Stimulated activated naive CD8-positive, alpha-beta T cell treated with anti-CD3 and anti-CD28 coated beads, Interleukin-15, amount 100 ng/mL, for 72 hours (primary cell): ENCODE results near the gene SMG6.

Experiments
- ATAC-seq: fragments of 150-1000 bp; cut with Tn5 transposase; 2 replicates; pipeline ENCODE4 v1.10.0; 2021; ENCODE audit warnings: mild to moderate bottlenecking, moderate library complexity
- DNase-seq, 2 donors: peaks; one replicate each; pipeline ENCODE4 v3.0.0; 2021 to 2022
- H3K27ac Mint-ChIP-seq, 2 donors: one replicate each; pipeline ENCODE4 v1.8.0; 2022; ENCODE audit warnings: mild to moderate bottlenecking in 2 of 2, mixed read lengths in 2 of 2, moderate library complexity in 2 of 2
- H3K27me3 Mint-ChIP-seq: one replicate; pipeline ENCODE4 v1.8.0; 2022; ENCODE audit warnings: mixed read lengths
- H3K4me1 Mint-ChIP-seq: one replicate; pipeline ENCODE4 v1.8.0; 2022; ENCODE audit warnings: mild to moderate bottlenecking, mixed read lengths
- H3K4me3 Mint-ChIP-seq, 2 donors: one replicate each; pipeline ENCODE4 v1.8.0; 2022; ENCODE audit warnings: mild to moderate bottlenecking in 2 of 2, mixed read lengths in 2 of 2, moderate library complexity in 1 of 2
- H3K9me3 Mint-ChIP-seq, 2 donors: one replicate each; pipeline ENCODE4 v1.8.0; 2022; ENCODE audit warnings: mixed read lengths in 2 of 2

SMG6 gene

GRCh38 chr17:2303204-2304188, at the start of gene SMG6, which contains the start of gene SRR:
Gene SMG6 (minus strand): TSS chr17:2303785. CDS start chr17:2303720, 65 bp downstream.
Gene SRR (plus strand): TSS chr17:2303950. CDS start chr17:2315561, 11,611 bp downstream.
- Mint-ChIP-seq H3K27me3 (no peaks in the 10 kb centered on the region), H3K4me1 (peaks cover 52% of the 10 kb centered on the region), H3K9me3 (no peaks in the 10 kb centered on the region), H3K27ac (peak within 1 kb of the TSS; percentile 84 to 90), H3K4me3 (peak within 1 kb of the TSS; percentile 89 to 92)
- ATAC-seq (peak; percentile 91), DNase-seq (peak; percentile 92 to 94)

DNA sequence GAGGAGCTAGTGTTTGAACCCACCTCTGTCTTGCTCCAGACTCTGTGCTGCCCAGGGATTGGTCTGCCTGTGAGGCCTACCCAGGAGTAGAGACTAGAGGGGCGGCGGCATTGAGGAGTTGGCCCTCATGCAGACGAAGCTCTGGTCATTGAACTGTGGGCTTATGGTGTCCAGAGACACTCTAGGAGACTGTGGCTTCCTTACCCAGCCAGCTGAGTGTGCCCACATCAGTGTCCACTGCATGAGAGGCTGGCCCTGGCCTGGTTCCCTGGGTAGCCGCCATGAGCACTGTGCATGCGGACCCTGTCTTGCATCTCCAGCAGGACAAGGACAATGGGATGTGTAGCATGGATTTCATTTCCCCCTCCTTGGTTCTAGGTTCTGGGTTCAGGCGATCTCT, 47.7 kb upstream of the SMG6 start:
- no peak for ATAC-seq
- Mint-ChIP-seq H3K27ac (no peak overlapping the region), H3K9me3 (no peaks in the 10 kb centered on the region), H3K27me3 (no peaks in the 10 kb centered on the region), H3K4me1 (peaks cover 26% of the 10 kb centered on the region), H3K4me3 (no peak overlapping the region)
- DNase-seq = no peak

- DNase-seq (no peak), ATAC-seq (no peak)
- Mint-ChIP-seq H3K4me1 (peaks cover 24% of the 10 kb centered on the region), H3K4me3 (no peak overlapping the region), H3K9me3 (no peaks in the 10 kb centered on the region), H3K27me3 (no peaks in the 10 kb centered on the region), H3K27ac (peak overlapping the region in 1 of 2 donors; percentile 19)
These were observed 44.5 kb upstream of the SMG6 start for GRCh38 chr17:2347805-2348685.

DNA sequence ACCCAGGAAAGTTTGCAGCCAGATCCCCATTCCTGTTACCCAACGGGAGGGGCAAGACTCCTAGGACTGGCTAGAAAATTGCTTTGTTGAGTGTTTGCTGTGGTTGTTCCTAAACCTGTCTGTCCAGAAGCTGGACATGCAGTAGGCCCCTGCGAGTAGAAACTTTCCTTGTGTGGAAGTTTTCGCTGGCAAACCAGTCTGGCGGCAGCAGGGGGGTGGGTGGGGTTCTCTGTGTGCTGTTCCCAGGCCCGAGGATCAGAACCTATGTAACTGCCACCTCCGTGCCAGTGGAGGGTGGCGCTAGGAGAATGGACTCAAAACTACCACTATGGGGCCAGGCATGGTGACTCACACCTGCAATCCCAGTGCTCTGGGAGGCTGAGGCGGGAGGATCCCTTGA, 42.9 kb upstream of the SMG6 start:
- no peaks in the 10 kb centered on the region for H3K9me3 Mint-ChIP-seq
- H3K27me3 Mint-ChIP-seq = no peaks in the 10 kb centered on the region
- peaks cover 23% of the 10 kb centered on the region for H3K4me1 Mint-ChIP-seq
- no peak overlapping the region for H3K4me3 Mint-ChIP-seq
- no peak for ATAC-seq
- DNase-seq = no peak
- no peak overlapping the region for H3K27ac Mint-ChIP-seq

- no peak for ATAC-seq
- DNase-seq = no peak
- Mint-ChIP-seq H3K4me3 (no peak overlapping the region), H3K9me3 (no peaks in the 10 kb centered on the region), H3K4me1 (peaks cover 27% of the 10 kb centered on the region), H3K27ac (no peak overlapping the region), H3K27me3 (no peaks in the 10 kb centered on the region)
These were observed 40.9 kb upstream of the SMG6 start for GRCh38 chr17:2344528-2344927.

DNA sequence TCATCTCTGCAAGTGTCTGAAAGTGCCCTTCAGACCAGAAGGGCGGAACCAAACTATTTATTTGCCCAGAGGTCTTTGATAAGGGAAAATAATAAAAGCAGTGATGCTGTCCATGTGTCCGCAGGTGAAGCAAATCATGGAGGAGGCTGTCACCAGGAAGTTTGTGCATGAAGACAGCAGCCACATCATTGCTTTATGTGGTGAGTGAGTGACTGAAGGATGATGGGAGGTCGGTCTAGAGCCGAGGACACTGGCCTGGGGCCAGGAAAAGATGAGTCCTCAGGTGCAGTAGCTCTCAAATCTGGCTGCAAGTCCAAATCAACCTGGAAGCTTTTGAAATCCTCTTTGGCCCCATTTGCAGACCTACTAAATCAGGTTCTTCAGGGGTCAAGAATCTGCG, 39.8 kb upstream of the SMG6 start:
- peak; percentile 91 for ATAC-seq
- peak; percentile 45 to 61 for DNase-seq
- H3K4me3 Mint-ChIP-seq = peak overlapping the region in 1 of 2 donors; percentile 11
- no peaks in the 10 kb centered on the region for H3K9me3 Mint-ChIP-seq
- H3K27ac Mint-ChIP-seq = peak overlapping the region in 1 of 2 donors; percentile 71
- H3K27me3 Mint-ChIP-seq = no peaks in the 10 kb centered on the region
- H3K4me1 Mint-ChIP-seq = peaks cover 33% of the 10 kb centered on the region

DNA sequence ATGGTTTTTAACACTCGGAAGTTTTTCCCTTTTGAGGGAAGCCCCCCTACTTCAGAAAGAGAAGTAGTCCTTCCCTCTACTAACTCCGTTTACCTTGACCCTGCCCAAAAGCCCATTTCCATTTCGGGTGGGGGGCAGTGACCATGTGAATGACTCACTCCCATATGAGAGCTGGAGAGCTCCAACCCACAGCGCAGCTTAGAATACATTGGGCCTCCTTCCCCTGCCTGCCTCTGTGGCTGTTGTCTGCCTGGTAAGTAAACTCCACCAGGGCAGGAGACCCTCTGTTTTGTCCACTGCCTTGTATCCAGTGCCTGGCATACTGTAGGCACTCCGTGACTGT, 34.7 kb upstream of the SMG6 start:
- H3K27ac Mint-ChIP-seq = peak overlapping the region; percentile 12 to 46
- DNase-seq = no peak
- no peaks in the 10 kb centered on the region for H3K9me3 Mint-ChIP-seq
- H3K4me3 Mint-ChIP-seq = peak overlapping the region; percentile 70 to 81
- H3K27me3 Mint-ChIP-seq = no peaks in the 10 kb centered on the region
- peaks cover 25% of the 10 kb centered on the region for H3K4me1 Mint-ChIP-seq
- no peak for ATAC-seq

DNA sequence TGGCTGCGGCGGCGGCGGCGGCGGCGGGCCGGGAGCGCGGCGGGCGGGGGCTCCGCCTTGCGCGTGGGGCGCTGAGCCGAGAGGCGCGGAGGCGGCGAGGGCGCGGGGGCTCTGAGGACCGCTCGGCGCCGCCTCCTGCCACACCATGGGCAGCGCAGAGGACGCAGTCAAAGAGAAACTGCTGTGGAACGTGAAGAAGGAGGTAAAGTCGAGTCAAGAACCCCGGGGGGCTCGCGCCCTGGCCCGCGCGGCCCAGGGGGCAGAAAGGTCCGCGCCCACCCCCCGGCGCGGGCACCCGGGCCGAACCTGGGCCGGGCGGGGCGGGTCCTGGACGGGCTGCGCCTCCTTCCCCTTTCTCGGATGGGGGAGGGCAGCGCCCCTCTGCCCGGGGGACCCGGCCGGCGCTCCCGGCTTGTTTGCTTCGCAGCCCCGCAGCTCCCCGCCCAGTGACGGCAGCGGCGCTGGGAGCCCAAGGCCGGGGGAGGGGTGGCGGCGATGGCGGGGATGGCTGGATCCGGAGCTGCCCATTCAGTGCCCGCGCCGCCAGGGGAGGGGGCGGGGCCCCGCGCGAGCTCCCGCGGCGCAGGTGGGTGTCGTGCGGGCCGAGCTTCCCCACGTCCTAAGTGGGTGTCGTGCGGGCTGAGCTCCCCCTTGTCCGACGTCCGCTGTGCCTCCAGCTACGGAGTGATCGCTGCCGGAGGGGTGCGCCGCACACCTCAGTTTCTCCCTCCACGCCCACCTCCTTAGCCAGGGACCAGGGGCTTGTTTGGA, 34.1 kb upstream of the SMG6 start:
- H3K4me1 Mint-ChIP-seq = peaks cover 20% of the 10 kb centered on the region
- H3K4me3 Mint-ChIP-seq = peak overlapping the region; percentile 100
- peak overlapping the region in 1 of 2 donors; percentile 12 for H3K27ac Mint-ChIP-seq
- ATAC-seq = peak; percentile 51
- H3K9me3 Mint-ChIP-seq = no peaks in the 10 kb centered on the region
- DNase-seq = peak; percentile 57
- H3K27me3 Mint-ChIP-seq = no peaks in the 10 kb centered on the region

DNA sequence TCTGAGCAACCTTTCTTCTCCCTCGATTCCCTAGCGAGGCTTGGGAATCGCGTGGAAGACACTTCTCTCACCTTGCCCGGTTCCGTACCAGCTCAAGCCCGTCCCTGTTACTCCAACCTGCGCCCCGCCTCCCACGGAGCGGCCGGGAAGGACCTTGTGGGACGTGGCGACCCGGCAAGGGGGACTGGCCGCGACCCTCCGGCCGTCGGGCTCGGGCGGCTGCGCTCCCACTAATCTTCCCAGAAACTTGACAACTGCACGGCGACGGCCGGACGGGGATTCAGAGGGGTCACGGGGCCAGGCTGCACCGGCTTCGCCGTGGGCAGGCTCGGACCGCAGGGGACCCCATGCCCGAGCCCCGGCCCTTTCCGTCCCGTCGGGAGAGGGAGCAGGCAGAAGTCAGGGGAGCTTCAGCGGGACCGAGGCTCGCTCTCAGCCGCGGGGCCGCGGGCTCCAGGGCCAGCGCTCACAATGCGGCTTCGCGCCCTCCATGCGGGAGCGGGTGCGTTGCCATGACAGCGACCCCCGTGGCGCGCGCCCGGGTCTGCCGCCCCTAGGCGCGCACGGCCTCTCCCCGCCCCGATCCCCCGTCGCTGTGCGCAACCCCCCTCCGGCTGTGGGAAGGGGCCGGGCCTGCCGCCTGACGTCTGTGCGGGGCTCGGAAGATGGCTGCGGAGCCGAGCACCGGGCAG, 33.4 kb upstream of the SMG6 start, which contains the start of gene SGSM2:
TSS of gene SGSM2 (plus strand) at position 650 of the 692 bp plus-strand sequence. CDS start 188 bp downstream, outside the sequence.
- peak; percentile 65 to 67 for DNase-seq
- ATAC-seq = peak; percentile 70
- Mint-ChIP-seq H3K9me3 (no peaks in the 10 kb centered on the region), H3K4me3 (peak within 1 kb of the TSS; percentile 100), H3K27me3 (no peaks in the 10 kb centered on the region), H3K27ac (peak within 1 kb of the TSS; percentile 99), H3K4me1 (peaks cover 14% of the 10 kb centered on the region)

- Mint-ChIP-seq H3K27ac (peak within 1 kb of the TSS; percentile 99), H3K4me3 (peak within 1 kb of the TSS; percentile 100), H3K9me3 (no peaks in the 10 kb centered on the region), H3K27me3 (no peaks in the 10 kb centered on the region), H3K4me1 (peaks cover 14% of the 10 kb centered on the region)
- ATAC-seq = peak; percentile 93
- peak; percentile 84 to 89 for DNase-seq
These were observed 32.7 kb upstream of the SMG6 start, which contains the start of gene TSR1 for GRCh38 chr17:2336215-2336851. Gene TSR1 (minus strand): TSS chr17:2336457. CDS start chr17:2336427, 30 bp downstream.

DNA sequence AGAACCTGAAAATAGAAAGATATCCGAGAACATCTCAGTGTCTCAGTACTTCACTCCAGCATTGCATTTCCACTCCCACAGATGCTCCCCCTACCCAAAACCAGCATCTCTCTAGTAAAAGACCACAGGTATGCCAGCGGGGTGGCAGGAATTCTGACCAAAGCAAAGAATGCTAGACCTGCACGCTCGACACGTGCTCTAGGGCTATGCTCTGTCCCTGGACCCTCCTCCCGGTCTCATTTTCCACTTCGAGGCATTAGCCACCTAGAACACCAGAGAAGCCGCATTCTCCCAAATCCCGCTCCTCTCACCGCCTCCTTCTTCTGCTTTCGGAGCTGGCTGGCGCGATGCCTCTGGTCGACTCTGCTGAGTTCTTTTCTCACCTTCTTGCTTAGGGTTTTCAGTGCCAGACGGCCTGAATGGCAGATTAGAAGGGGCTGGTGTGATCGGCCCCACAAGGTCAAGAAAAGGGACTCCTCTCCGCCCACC, 32.2 kb upstream of the SMG6 start:
- peak overlapping the region; percentile 100 for H3K4me3 Mint-ChIP-seq
- no peaks in the 10 kb centered on the region for H3K27me3 Mint-ChIP-seq
- DNase-seq (no peak), ATAC-seq (no peak)
- H3K27ac Mint-ChIP-seq = peak overlapping the region; percentile 99
- H3K9me3 Mint-ChIP-seq = no peaks in the 10 kb centered on the region
- peaks cover 14% of the 10 kb centered on the region for H3K4me1 Mint-ChIP-seq

- no peaks in the 10 kb centered on the region for H3K27me3 Mint-ChIP-seq
- peak overlapping the region in 1 of 2 donors; percentile 71 for H3K27ac Mint-ChIP-seq
- H3K4me3 Mint-ChIP-seq = no peak overlapping the region
- H3K4me1 Mint-ChIP-seq = peaks cover 13% of the 10 kb centered on the region
- no peak for DNase-seq
- no peak for ATAC-seq
- H3K9me3 Mint-ChIP-seq = no peaks in the 10 kb centered on the region
These were observed 27.7 kb upstream of the SMG6 start for GRCh38 chr17:2331303-2331702.

GRCh38 chr17:2323629-2324314, 20.2 kb upstream of the SMG6 start:
- Mint-ChIP-seq H3K4me1 (no peaks in the 10 kb centered on the region), H3K4me3 (no peak overlapping the region), H3K27me3 (no peaks in the 10 kb centered on the region), H3K9me3 (no peaks in the 10 kb centered on the region), H3K27ac (no peak overlapping the region)
- ATAC-seq (no peak), DNase-seq (no peak)
